Chondrocyte (in vitro differentiated cells): Measurements from ENCODE around the gene PLBD1. TPM values are rescaled to one million over a fixed set of nuclear protein-coding genes. Genes with fewer than 3 reads are reported as not detected.

Experiments used
- DNase-seq: peaks from one replicate; pipeline ENCODE4 v3.0.0; 2021; ENCODE audit warnings: mixed read lengths, low spot score
- H3K27ac Mint-ChIP-seq: one replicate; pipeline ENCODE4 v1.8.0; 2021; ENCODE audit warnings: mild to moderate bottlenecking, moderate library complexity, mixed read lengths; ENCODE audit not compliant: unreplicated experiment
- H3K27me3 Mint-ChIP-seq: 2 replicates; pipeline ENCODE4 v1.8.0; 2021; ENCODE audit warnings: low read depth, mixed read lengths
- H3K36me3 Mint-ChIP-seq: 2 replicates; pipeline ENCODE4 v1.8.0; 2021; ENCODE audit warnings: low read depth, mixed read lengths
- H3K4me1 Mint-ChIP-seq: 2 replicates; pipeline ENCODE4 v1.8.0; 2021; ENCODE audit warnings: low read depth, mild to moderate bottlenecking, mixed read lengths
- H3K4me3 Mint-ChIP-seq: one replicate; pipeline ENCODE4 v1.8.0; 2021; ENCODE audit warnings: mild to moderate bottlenecking, moderate library complexity, mixed read lengths; ENCODE audit not compliant: unreplicated experiment
- H3K9me3 Mint-ChIP-seq: 2 replicates; pipeline ENCODE4 v1.8.0; 2021; ENCODE audit warnings: low read depth, mixed read lengths
- CTCF ChIP-seq: fragments of 200-600 bp; sonication (generic); IDR thresholded peaks from 2 replicates; pipeline ENCODE4 v1.5.0; 2021; ENCODE audit warnings: antibody characterized with exemption, mild to moderate bottlenecking, moderate library complexity
- total RNA-seq: library from RNA; stranded (reverse); gene quantifications from 3 replicates; pipeline ENCODE4 v1.2.1, GENCODE V29; 2021

The PLBD1 gene
- total RNA-seq, 1 donor from 2014 or later: 4.1 TPM

GRCh38 chr12:14570231-14570630 lies 2.5 kb upstream of the PLBD1 start:
- no peak overlapping the region for H3K27ac Mint-ChIP-seq
- no peak overlapping the region for H3K4me3 Mint-ChIP-seq
- DNase-seq: no peak
- H3K27me3 Mint-ChIP-seq: peaks cover 6% of the 10 kb centered on the region
- H3K9me3 Mint-ChIP-seq: no peaks in the 10 kb centered on the region
- no peaks in the 10 kb centered on the region for H3K36me3 Mint-ChIP-seq
- no peak for TF ChIP-seq CTCF
- H3K4me1 Mint-ChIP-seq: peaks cover 11% of the 10 kb centered on the region

- no peak for TF ChIP-seq CTCF
- no peak overlapping the region for H3K27ac Mint-ChIP-seq
- no peaks in the 10 kb centered on the region for H3K36me3 Mint-ChIP-seq
- H3K27me3 Mint-ChIP-seq: peaks cover 6% of the 10 kb centered on the region
- no peak for DNase-seq
- H3K9me3 Mint-ChIP-seq: no peaks in the 10 kb centered on the region
- no peak overlapping the region for H3K4me3 Mint-ChIP-seq
- peaks cover 11% of the 10 kb centered on the region for H3K4me1 Mint-ChIP-seq
These were observed 3.2 kb downstream of the PLBD1 start for GRCh38 chr12:14564336-14564959.

GRCh38 chr12:14563046-14563445 lies 4.6 kb downstream of the PLBD1 start:
- H3K9me3 Mint-ChIP-seq: no peaks in the 10 kb centered on the region
- peaks cover 3% of the 10 kb centered on the region for H3K27me3 Mint-ChIP-seq
- no peak overlapping the region for H3K27ac Mint-ChIP-seq
- H3K4me1 Mint-ChIP-seq: peaks cover 11% of the 10 kb centered on the region
- no peak overlapping the region for H3K4me3 Mint-ChIP-seq
- TF ChIP-seq CTCF: no peak
- no peak for DNase-seq
- H3K36me3 Mint-ChIP-seq: no peaks in the 10 kb centered on the region

GRCh38 chr12:14562279-14562678 lies 5.4 kb downstream of the PLBD1 start:
- Mint-ChIP-seq H3K36me3 (no peaks in the 10 kb centered on the region), H3K27ac (no peak overlapping the region), H3K4me1 (peaks cover 7% of the 10 kb centered on the region), H3K9me3 (peaks cover 5% of the 10 kb centered on the region), H3K4me3 (no peak overlapping the region), H3K27me3 (peaks cover 3% of the 10 kb centered on the region)
- DNase-seq: no peak
- no peak for TF ChIP-seq CTCF

GRCh38 chr12:14561677-14562238 lies 5.9 kb downstream of the PLBD1 start:
- no peak for DNase-seq
- peaks cover 3% of the 10 kb centered on the region for H3K4me1 Mint-ChIP-seq
- H3K36me3 Mint-ChIP-seq: no peaks in the 10 kb centered on the region
- TF ChIP-seq CTCF: no peak
- peaks cover 5% of the 10 kb centered on the region for H3K9me3 Mint-ChIP-seq
- H3K27ac Mint-ChIP-seq: no peak overlapping the region
- H3K27me3 Mint-ChIP-seq: peaks cover 3% of the 10 kb centered on the region
- no peak overlapping the region for H3K4me3 Mint-ChIP-seq
